Measurements from ENCODE around the gene THUMPD2.

THUMPD2 gene

DNA sequence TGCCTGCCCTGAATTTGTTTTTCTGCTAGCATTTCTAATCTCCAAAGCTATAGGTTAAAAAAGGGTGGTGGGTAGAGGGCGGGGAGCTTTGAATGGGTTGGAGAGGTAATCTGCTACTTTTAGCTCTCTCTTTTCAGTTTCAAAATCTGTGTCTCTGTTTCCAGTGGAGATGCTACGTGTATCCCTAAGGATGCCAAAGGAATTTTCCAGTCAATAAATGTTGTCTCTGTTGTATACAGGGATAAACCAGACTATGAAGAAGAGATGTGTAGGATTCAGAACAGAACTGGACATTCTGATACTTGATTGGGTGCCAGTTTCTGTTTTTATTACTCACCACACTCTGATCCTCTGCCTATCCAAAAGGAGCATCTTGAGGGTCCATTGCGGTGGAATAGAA is 63.2 kb downstream of the THUMPD2 start:
- no peak for DNase-seq

DNA sequence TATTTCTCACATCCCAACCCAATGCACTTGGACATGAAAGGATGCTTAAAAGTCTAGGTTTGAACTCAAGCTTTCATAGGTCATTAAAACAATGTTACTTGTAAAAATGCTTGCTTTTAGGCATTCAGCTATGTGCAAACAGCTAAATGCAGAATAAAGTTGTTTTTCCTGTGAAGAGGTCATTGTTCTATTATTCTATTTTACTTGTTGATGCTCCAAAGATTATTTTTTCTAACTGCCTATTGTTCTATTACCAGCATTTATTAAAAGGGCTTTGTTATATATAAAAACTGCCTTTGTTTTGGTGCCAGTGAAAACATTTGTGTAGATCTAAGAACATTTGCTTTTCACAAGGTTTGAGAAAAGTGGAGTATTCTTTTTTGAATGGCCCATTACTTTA is 64.0 kb downstream of the THUMPD2 start:
- no peak for DNase-seq

DNA sequence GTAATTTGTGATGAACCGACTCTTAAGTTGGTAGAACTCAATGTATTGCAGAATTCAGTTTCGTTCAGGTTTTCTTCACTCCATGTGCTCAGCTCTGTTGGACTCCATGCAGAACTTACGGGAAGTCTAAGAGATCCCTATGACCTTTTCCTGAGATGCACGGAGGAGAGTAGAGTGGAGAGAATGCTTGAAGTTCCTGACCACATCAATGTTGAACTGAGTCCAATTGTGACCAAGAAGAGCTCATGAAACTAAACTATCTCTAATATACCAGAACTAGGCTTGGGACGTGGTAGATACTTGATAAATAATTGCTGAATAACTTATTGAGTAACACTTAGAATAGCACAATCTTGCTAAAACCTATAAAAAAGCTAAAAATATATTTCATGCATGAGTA is 66.1 kb downstream of the THUMPD2 start:
- no peak for DNase-seq

DNA sequence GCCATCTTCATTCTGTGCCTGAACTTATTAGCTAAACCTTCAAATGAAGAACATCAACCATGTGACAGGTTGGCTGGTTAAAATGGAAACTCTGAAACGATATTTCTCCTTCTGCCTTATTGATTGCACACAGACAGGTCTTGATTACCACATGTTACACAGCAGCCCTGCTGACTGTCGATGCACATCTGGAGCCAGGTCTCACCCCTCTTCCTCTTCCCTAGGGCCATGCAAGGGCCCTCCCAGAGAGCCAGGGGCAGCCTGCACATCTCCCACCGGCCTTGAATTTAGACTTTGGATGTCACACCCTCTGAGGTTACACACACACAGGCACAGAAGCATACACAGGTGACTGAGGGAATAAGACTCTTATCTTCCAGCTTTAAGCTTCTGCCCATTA is 68.3 kb downstream of the THUMPD2 start:
- DNase-seq = no peak

DNA sequence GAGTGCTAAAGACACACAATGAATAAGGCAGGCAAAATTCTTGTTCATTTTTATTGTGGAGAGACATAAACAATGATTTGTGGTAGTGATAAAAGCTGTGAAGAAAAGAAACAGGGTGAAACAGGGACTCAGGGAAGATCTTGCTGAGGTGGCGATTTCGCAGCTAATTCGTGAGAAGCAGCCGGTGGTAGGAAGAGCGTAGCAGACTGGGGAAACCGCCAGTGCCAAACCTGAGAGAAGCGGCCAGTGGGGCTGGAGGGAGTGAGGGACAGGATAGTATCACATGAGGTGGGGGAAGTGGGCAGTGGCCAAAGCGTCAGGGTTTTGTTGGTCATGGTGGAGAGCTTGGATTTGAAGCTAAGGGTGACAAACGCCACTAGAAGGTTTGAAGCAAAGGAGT is 71.1 kb downstream of the THUMPD2 start:
- DNase-seq = no peak

DNA sequence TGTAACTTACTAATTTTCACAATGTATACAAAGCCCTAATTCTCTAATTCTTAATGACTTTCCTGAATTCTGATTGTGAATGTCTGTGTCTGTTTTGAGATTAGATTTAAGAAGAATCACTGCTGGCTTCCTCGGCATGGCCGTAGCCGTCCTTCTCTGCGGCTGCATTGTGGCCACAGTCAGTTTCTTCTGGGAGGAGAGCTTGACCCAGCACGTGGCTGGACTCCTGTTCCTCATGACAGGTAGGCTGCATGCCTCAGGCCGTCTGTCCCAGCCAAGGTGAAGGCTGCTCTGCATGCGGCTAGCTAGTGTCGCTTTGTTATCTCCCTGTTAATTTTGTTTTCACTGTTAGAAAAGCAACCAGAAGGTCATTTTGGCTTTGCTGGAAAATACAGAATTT is 72.1 kb downstream of the THUMPD2 start:
- DNase-seq = no peak

DNA sequence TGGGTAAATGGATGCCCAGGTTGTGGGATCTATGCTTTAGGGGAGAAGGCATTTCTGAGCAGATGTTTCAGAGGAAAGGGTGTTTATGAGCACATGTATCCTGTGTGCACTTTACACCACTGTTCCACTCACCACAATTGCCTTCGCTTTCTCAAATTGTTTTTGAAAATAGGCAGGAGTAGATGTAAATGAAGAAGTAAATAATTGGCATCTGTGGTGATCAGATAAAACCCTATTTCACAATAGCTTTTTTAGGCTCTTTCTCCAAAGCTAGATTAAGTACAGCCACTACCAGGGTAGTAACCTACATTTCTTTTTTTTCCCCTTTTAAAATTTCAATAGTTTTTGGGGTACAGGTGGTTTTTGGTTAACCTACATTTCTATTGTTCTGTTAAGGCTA is 72.7 kb downstream of the THUMPD2 start:
- no peak for DNase-seq

DNA sequence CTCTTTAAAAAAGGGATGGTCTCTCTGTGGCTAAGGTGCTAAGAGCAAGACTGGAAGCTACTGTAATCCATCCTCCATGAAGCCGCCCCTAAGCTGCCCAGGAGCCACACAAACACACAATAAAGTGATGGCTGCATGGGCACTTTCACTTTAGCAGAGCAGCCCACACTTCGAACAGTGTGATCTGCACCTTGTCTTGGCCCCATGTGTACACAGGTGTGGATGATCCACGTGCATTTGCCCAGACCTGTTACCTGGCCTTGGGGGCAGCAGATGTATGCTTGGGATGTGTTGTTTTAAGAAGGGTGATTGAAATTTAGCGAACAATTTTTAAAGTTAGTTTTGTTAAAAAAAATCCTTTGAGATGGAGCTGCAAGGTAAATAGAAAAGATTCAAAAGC is 73.4 kb downstream of the THUMPD2 start:
- no peak for DNase-seq

DNA sequence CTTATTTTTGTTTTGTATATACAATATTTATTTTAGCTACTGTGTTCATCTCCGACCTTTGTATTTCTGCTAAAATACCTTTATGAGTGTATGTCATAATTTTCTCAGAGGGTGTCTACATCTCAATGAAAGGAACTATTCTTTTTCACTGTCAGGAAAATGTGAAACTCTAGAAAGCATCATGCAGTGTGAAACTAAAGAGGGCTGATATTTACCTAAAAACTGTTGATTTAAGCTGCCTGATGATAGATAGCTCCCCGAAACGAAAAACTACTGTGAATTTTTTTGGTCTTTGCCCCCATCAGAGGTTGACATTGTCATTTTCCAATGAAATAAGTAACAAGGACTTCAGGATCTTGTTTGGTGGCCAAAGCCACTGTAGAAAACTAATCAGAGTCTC is 74.5 kb downstream of the THUMPD2 start:
- no peak for DNase-seq

DNA sequence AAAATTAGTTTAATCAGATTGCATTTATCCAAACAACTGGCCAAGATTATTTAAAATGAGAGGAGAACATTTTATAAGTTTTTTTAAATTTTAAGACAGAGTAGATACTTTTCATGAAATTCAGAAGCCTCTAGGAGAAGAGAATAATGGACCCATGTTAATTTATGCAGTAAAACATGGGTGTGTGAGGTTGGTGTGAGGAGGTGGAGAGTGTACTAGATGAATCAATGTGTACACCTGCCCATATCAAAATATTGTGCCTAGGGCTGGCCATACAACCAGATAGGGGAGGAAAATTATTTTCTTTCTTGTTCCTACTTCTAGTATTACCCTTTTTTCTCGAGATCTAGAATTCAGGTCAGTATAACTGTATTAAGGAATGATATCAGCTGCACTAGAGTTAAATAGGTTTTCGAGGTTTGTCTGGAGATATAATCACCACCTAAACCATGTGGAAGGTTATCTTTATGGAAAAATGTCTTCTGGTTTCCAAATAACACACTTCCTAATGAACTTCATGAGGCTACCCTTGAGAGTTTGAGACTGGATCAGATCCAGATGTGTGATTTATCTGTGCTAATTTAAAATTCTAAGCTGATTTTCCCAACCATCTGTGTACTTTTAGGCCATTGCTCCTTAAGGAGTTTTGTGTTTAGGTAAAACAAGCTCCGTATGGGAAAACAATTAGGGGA is 75.7 kb downstream of the THUMPD2 start:
- DNase-seq = no peak

DNA sequence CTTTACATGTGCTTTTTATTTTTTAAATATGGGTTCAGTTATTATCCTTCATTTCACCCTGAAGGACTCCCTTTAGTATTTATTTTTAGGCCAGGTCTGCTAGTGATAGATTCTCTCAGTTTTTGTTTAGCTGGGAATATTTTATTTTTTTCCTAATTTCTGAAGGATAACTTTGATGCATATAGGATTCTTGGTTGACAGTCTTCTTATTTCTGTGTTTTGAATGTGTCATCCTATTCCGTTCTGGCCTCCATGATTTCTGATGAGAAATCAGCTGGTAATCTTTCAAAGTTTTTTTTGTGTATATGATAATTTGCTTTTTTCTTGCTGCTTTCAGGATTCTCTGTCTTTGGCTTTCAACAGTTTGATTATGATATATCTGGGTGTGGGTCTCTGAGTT is 77.9 kb downstream of the THUMPD2 start:
- DNase-seq = no peak

DNA sequence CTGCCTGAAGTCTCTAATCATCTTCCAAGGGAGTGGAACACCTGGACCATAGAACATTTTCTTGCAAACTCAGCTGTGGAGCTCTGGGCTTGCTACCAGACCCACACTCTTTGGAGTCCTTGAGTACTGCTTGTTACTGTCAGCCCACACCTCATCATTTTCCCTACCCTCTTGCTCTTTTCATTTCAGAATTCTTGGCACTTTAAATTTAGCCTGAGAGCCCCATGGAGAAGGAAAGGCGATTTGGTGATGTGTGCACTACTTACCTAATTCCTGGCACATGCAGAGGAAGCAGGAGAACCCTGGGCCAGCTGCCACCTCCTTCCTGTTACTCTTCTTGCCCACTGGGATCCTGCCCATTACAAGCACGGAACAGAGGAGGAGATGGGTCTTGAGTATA is 81.6 kb downstream of the THUMPD2 start:
- DNase-seq = no peak

DNA sequence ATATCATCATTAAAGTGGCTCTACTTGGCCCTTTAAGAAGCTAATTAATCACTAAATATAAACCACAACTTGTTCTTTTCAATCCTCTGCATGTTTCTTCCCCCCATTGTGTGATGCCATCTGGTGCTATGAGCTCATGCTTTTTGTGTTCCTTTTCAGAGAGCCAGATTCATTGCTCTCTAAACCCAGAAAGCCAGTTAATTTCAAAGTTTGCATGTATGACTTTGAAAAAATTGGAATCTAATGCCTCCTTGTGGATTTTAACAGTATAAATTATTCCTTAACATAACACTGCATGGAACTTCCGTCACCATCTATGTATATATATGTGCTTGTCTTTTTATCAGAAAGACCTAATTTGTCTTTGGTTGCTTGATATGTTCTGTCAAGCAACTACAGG is 82.2 kb downstream of the THUMPD2 start:
- no peak for DNase-seq

DNA sequence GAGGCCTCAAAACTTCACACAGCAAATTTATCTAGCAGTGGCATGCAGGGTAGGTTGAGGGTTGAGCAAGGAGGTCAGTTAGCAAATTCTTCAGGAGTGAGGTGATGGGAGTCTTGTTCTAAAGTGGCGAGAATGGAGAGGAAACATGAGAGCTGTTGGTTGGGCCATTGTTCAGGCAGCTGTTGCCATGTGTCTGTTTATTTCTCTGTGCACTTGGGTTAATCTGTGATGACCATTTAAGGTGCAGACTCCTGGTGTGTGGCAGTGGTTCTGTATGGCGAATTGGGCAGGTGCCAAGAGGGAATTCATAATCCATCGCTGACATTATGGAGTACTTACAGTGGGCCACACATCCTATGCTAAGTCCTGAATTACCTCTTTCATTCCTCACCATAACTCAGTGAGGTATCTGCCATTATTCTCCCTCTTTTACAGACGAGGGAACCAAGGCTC is 82.9 kb downstream of the THUMPD2 start:
- DNase-seq = no peak

DNA sequence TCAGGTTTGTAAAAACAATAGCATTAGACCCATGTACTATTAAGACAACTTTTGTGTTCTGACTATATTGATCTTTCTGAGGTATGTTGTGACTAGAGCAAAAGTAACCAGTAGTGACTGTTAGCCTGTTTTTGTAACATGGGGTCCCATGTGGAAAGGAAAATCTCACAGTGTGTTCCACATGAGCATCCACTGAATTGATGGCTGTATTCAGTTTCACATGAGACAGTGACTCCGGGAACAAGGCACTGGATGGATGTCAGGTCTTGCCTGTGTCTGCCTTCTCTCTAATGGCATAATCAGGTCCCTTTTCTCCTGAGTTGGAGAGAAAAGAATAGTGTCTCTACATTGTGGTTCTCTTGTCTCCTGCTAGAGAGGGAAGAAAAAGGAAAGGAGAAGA is 85.8 kb downstream of the THUMPD2 start:
- no peak for DNase-seq

DNA sequence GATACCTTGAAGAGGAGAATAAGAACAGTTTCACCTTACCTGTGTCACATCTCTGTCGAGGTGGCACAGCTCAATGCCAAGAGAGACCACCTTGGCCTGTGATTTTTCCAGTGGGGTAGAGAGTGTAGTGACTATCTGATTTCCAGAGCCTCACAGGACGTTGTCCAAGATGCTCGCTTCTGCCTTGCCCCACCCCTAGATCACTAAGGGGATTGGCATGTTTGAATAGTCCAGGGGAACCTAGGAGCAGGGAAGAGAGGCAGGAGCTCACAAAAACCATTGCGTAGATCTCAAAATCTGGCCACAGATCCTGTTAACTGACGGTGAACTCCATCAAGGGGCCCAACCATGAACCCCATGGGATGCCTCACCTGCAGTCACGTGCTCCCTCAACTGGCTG is 89.2 kb downstream of the THUMPD2 start:
- no peak for DNase-seq

DNA sequence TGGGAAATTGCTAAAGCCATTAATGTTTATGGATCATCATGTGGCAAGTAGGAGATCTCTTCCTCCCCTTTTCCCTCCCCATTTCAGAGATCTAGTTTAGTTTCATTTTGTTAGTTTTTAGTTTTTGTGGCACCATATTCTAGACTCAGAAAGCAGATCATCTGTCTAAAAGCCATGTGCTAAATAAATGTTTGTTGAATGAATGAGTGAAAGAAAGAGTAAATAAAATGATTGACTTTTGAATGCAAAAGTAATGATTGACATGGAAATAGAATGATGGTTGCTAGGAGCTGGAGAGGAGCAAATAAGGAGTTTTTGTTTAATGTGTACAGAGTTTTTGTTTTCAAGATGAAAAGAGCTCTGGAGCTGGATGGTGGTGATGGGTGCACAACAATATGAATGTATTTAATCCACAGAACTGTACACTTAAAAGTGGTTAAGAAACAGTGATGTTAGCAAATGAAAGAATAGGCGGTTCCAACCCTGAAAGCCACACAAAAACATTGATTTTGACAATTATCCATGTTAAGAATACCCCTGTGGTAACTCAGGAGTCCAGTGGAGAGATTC is 89.7 kb downstream of the THUMPD2 start:
- no peak for DNase-seq

DNA sequence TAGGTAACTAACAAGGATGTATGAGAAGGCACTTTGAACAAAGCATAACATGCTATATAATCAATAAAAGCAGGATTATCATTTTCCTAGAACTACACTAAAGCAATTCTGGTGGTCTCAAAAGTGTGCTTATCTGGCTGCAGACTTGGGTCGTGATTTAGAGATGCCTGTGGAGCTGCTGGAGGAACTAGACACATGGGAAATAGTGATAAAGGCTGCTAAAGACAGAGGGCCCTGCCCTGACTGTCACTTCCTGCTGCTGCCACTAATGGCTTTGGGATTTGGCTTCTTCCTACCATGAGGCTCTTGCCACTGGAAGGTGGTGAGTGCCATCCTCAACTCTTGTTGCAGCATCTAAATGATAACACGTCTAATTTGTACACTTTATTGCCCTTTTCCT is 90.9 kb downstream of the THUMPD2 start:
- no peak for DNase-seq

DNA sequence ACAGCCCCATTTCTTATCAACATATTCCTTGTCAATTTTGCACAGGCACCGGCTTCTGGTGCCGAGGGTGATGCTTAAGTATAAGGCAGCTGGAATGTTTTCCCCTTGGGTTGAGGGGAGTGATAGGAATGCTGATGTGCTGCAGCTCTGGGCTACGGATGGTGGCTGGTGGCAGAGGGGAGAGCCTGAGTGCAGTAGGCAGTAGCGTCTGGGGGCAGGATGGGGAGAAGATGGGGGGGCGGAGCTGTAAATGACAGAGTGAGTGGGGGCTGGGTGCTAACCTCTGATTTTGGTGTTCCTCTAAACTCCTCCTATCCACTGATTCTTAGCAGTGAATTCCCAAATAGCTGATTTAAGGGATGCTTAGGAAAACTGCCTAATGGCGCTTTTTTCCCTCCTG is 92.6 kb downstream of the THUMPD2 start:
- DNase-seq = no peak

Measured in NCI-H526 treated with DMSO at 0.1 percent for 48 hours (cell line).